Natural killer cell (primary cell): ENCODE measurements around the gene TNFAIP2. TPM values are rescaled to one million over a fixed set of nuclear protein-coding genes. Genes with fewer than 3 reads are reported as not detected.

Experiments used
- ATAC-seq, 3 donors: fragments of 150-1000 bp in 2 of 3; fragments of 200-7000 bp in 1 of 3; cut with Tn5 transposase; 1 replicate in 1 of 3; 2 replicates in 2 of 3; pipeline ENCODE4 v1.10.0; 2021; ENCODE audit warnings: mild to moderate bottlenecking in 2 of 3, moderate library complexity in 2 of 3
- DNase-seq, 2 donors: peaks; one replicate each; pipeline versions ENCODE4 v3.0.0 to v3.0.0-alpha.2; 2013 to 2021; ENCODE audit warnings: mixed read lengths in 1 of 2
- H3K27ac ChIP-seq: one replicate; pipeline ENCODE4 v1.5.1; 2013; ENCODE audit warnings: mild to moderate bottlenecking, low read length
- H3K27me3 ChIP-seq: one replicate; pipeline ENCODE4 v1.6.1; 2013; ENCODE audit warnings: low read length; ENCODE audit not compliant: control insufficient read depth, insufficient read depth
- H3K36me3 ChIP-seq: one replicate; pipeline ENCODE4 v1.6.1; 2013; ENCODE audit warnings: low read length; ENCODE audit not compliant: control insufficient read depth, insufficient read depth
- H3K4me1 ChIP-seq: one replicate; pipeline ENCODE4 v1.6.1; 2013; ENCODE audit warnings: low read length; ENCODE audit not compliant: control insufficient read depth, insufficient read depth
- H3K4me3 ChIP-seq: one replicate; pipeline ENCODE4 v1.5.1; 2013; ENCODE audit warnings: low read length
- H3K9me3 ChIP-seq: one replicate; pipeline ENCODE4 v1.6.1; 2013; ENCODE audit warnings: low read length; ENCODE audit not compliant: control insufficient read depth, insufficient read depth
- H3K27ac Mint-ChIP-seq, 2 donors: one replicate each; pipeline ENCODE4 v1.8.0; 2022; ENCODE audit warnings: mild to moderate bottlenecking in 2 of 2, mixed read lengths in 2 of 2, moderate library complexity in 1 of 2
- H3K27me3 Mint-ChIP-seq, 2 donors: one replicate each; pipeline ENCODE4 v1.8.0; 2022; ENCODE audit warnings: low read depth in 2 of 2, mixed read lengths in 2 of 2
- H3K36me3 Mint-ChIP-seq: one replicate; pipeline ENCODE4 v1.8.0; 2022; ENCODE audit warnings: mixed read lengths
- H3K4me1 Mint-ChIP-seq, 2 donors: one replicate each; pipeline ENCODE4 v1.8.0; 2022; ENCODE audit warnings: mixed read lengths in 2 of 2
- H3K4me3 Mint-ChIP-seq: one replicate; pipeline ENCODE4 v1.8.0; 2022; ENCODE audit warnings: mild to moderate bottlenecking, moderate library complexity, mixed read lengths
- H3K9me3 Mint-ChIP-seq, 2 donors: one replicate each; pipeline ENCODE4 v1.8.0; 2022; ENCODE audit warnings: mixed read lengths in 2 of 2
- WGBS: methylation state at CpG from one replicate; pipeline ENCODE4 v1.1.7; 2013; ENCODE audit warnings: missing lambda C conversion rate; ENCODE audit not compliant: insufficient coverage; 5-methylcytosine and 5-hydroxymethylcytosine counted together
- intact Hi-C: fragments of 100-400 bp; cut with micrococcal nuclease; formaldehyde crosslinking; loops from one replicate; pipeline ENCODE4 v1.14.2; 2022
- total RNA-seq, 4 donors: library from RNA; stranded (reverse); fragments of 120-200 nt in 1 of 4; gene quantifications; one replicate each; pipeline versions ENCODE4 v1.2.3 to v1.2.4, GENCODE V29; 2013 to 2022
- TF ChIP-seq, protein P1 (sequence below): fragments of 200-600 bp; IDR thresholded peaks from one replicate; pipeline ENCODE4 v1.8.0; 2022; ENCODE audit warnings: antibody characterized with exemption

The TNFAIP2 gene, protein sequence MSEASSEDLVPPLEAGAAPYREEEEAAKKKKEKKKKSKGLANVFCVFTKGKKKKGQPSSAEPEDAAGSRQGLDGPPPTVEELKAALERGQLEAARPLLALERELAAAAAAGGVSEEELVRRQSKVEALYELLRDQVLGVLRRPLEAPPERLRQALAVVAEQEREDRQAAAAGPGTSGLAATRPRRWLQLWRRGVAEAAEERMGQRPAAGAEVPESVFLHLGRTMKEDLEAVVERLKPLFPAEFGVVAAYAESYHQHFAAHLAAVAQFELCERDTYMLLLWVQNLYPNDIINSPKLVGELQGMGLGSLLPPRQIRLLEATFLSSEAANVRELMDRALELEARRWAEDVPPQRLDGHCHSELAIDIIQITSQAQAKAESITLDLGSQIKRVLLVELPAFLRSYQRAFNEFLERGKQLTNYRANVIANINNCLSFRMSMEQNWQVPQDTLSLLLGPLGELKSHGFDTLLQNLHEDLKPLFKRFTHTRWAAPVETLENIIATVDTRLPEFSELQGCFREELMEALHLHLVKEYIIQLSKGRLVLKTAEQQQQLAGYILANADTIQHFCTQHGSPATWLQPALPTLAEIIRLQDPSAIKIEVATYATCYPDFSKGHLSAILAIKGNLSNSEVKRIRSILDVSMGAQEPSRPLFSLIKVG
- total RNA-seq: 10 to 100 TPM; 14.2 to 89.8 (median 50.1) TPM
- total RNA-seq (2013): 33.9 TPM

DNA sequence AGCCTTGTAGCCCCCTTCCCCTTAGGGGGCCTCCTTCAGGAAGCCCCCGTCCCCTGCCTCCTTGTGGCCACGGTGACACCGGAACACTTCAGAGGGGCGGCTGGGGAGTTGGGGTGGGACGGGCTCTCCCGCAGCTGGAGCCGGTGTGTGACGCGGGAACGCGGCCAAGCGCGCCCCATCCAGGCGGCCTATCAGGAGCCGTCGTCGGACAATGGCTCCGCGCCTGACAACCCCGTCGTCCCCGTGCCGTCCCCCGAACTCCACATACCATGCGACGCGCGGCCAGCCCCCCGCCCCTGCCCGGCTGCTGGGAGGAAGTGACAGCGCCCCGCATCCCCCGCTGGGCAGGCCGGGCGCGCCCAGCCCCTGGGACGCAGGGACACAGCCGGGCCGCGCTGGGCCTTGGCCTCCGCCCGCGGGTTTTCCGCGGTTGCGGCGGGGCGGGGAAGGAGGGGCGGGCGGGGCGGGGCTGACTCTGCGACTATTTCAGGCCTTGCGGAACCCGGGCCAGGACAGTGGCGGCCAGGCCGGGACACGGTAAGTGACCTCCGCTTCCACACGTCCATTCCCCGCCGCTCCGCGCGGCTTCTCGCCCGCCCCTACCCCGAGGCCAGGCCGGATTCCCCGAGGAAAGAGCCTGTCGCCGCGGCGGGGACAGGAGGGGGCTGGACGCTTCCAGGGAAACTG, at the start of gene TNFAIP2:
Gene TNFAIP2, plus strand, starts transcription at position 515 of the 687 bp plus-strand sequence. CDS start 2,997 bp downstream, outside the sequence.
- Mint-ChIP-seq H3K27me3 (peaks cover 21 to 32% of the 10 kb centered on the region in 2 donors), H3K9me3 (no peaks in the 10 kb centered on the region), H3K36me3 (no peaks in the 10 kb centered on the region), H3K4me3 (peak within 1 kb of the TSS; percentile 28), H3K27ac (no peak within 1 kb of the TSS), H3K4me1 (peaks cover 0 to 6% of the 10 kb centered on the region in 2 donors)
- Histone ChIP-seq H3K36me3 (no peaks in the 10 kb centered on the region), H3K27me3 (peaks cover 14% of the 10 kb centered on the region), H3K9me3 (no peaks in the 10 kb centered on the region), H3K27ac (peak within 1 kb of the TSS; percentile 64), H3K4me1 (peaks cover 42% of the 10 kb centered on the region), H3K4me3 (peak within 1 kb of the TSS; percentile 24)
- no peak for DNase-seq
- TF ChIP-seq, protein P1, sequence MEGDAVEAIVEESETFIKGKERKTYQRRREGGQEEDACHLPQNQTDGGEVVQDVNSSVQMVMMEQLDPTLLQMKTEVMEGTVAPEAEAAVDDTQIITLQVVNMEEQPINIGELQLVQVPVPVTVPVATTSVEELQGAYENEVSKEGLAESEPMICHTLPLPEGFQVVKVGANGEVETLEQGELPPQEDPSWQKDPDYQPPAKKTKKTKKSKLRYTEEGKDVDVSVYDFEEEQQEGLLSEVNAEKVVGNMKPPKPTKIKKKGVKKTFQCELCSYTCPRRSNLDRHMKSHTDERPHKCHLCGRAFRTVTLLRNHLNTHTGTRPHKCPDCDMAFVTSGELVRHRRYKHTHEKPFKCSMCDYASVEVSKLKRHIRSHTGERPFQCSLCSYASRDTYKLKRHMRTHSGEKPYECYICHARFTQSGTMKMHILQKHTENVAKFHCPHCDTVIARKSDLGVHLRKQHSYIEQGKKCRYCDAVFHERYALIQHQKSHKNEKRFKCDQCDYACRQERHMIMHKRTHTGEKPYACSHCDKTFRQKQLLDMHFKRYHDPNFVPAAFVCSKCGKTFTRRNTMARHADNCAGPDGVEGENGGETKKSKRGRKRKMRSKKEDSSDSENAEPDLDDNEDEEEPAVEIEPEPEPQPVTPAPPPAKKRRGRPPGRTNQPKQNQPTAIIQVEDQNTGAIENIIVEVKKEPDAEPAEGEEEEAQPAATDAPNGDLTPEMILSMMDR: no peak
- intact Hi-C loops: no loop called here
- peak; percentile 24 to 54 (median 52) for ATAC-seq
- WGBS: under 1% methylated on average over 74 of the region's 74 CpGs

DNA sequence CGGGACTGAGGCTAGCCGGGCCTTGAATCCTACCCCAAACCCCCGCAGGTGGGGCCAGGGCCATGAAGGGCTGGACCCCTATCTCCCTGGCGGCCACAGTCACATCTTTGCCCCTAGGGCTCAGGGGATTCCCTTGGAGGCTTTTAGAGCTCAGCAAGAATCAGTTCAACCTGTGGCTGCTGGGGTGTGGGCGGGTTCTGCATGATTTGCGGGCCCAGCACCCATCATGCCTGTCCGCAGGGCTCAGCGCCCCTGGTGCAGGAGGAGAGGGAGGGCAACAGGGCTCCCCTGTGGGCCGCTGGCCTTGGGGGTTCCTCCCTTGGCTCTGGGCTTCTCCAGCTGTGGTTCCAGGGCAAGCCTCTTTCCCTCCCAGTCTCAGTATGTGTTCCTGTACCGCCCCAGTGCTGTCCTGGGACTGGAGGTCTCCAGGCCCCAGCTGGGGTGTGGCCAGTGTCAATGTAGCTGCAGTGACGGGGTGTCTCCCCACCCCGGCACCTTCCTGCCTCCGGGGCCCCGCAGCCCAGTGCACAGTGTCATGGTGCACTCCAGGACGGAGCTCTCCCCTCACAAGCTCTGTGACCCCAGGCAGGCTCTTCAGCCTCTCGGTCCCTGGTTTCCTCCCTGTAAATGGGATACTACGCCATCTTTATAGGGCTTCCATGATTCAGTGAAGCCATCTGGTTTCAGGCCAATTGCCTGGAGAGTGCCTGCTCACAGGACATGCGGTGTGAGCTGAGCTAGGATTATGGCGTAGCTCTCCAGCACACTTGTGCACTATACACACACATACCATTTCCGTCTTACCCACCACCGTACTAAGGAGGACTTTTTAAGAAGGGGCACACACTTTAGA, 49.2 kb upstream of the TNFAIP2 start:
- H3K27me3 ChIP-seq: peaks cover 10% of the 10 kb centered on the region
- TF ChIP-seq, protein P1: no peak
- DNase-seq: no peak
- H3K9me3 ChIP-seq: no peaks in the 10 kb centered on the region
- Mint-ChIP-seq H3K27me3 (peaks cover 0 to 7% of the 10 kb centered on the region in 2 donors), H3K27ac (no peak overlapping the region), H3K36me3 (no peaks in the 10 kb centered on the region), H3K9me3 (no peaks in the 10 kb centered on the region), H3K4me1 (no peaks in the 10 kb centered on the region), H3K4me3 (no peak overlapping the region)
- intact Hi-C loops: loop anchor here (10.0 kb wide), 1 partner anchor 221 kb away; no protein-coding TSS in a partner anchor
- peaks cover 14% of the 10 kb centered on the region for H3K4me1 ChIP-seq
- ATAC-seq: no peak
- H3K27ac ChIP-seq: no peak overlapping the region
- no peaks in the 10 kb centered on the region for H3K36me3 ChIP-seq
- no peak overlapping the region for H3K4me3 ChIP-seq
- WGBS: 80% methylated on average over 21 of the region's 21 CpGs

DNA sequence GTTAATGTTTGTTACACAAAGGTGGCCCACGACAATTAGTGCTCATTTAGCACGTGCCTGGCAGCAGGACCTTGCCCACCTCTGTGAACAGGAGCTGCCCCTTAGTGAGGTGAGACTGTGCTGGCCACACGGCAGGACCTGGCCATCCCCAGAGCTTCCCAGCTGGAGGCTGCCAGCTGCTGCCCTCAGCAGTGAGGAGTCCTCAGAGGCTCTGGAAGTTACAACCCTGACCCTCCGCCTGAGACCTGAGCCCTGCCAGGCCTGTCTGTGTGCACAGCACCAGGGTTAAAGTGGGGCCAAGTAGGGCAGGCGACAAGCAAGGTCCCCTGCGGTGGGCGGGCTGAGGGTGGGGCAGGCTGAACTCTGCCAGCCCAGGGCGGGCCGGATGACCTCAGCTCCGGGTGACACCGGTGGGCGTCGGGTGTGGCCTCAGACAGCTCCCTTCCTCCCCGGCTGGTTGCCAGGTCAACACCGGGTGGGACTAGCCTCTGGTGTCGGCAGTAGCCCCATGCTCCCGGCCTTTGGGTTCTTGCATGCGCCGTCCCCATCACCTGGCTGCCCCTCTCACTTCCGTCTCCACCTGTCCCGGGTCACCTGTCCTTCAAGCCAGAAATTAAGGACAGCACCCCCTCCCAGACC, 48.4 kb upstream of the TNFAIP2 start:
- ATAC-seq: no peak
- H3K4me1 Mint-ChIP-seq: no peaks in the 10 kb centered on the region
- DNase-seq: peak in 1 of 2 donors; percentile 19
- no peaks in the 10 kb centered on the region for H3K9me3 Mint-ChIP-seq
- H3K36me3 Mint-ChIP-seq: no peaks in the 10 kb centered on the region
- Histone ChIP-seq H3K4me1 (peaks cover 14% of the 10 kb centered on the region), H3K9me3 (no peaks in the 10 kb centered on the region), H3K36me3 (no peaks in the 10 kb centered on the region), H3K27me3 (peaks cover 10% of the 10 kb centered on the region), H3K4me3 (peak overlapping the region; percentile 27), H3K27ac (no peak overlapping the region)
- 32% methylated on average over 21 of the region's 21 CpGs for WGBS
- TF ChIP-seq, protein P1: no peak
- intact Hi-C loops: loop anchor here (5.0 to 10.0 kb wide), 2 partner anchors 112 to 220 kb away; no protein-coding TSS in a partner anchor
- no peak overlapping the region for H3K27ac Mint-ChIP-seq
- no peak overlapping the region for H3K4me3 Mint-ChIP-seq
- peaks cover 0 to 5% of the 10 kb centered on the region in 2 donors for H3K27me3 Mint-ChIP-seq
